Measurements from ENCODE around the gene KCNK15.
A peak's percentile ranks its signal among the peaks of the same experiment; 100 is the strongest.

KCNK15 gene

DNA sequence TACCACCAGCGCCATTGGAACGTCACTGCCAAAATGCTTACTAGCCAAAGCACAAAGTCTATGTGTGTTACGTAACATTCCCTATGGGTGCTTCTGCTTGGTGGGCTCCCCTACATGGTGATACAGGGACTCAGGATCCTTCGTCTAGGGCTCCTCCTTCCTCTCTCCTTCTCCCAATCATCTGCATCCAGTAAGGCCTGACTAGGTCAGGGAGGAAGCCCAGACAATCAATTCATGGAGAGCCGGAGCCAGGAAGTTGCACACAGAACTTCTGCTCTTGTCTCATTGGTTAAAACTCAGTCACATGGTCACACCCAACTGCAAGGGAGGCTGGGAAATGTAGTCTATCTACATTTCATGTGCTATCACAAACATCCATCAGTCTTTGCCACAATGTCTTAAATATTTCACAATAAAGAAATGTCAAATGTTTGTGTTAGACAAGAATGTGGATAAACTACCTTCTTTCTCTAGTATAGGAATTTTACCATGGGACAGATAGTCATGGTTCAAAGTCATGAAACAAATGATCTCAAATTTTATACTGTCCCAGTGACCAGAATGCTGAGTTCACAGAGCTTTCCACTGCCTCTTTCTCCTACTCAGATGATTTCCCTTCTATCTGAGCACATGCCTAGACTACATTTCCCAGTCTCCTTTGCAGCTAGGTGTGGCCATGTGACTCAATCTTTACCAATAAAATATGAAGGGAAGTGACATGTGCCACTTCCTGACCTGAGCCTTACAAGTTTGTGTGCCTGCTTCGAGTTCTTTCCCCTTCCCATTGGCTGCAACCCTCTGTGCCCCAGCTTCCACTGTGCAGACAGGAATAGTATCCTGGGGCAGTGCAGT lies 9.3 kb upstream of the KCNK15 start:
- no peak for FAIRE-seq

GRCh38 chr20:44737116-44737515 lies 8.5 kb upstream of the KCNK15 start:
- FAIRE-seq = no peak
- TF ChIP-seq POLR2A (IDR thresholded peaks at IDR 0.05; ENCODE audit: low read depth, low read length) = no peak
- DNase-seq (ENCODE audit: insufficient read length, low spot score) = no peak

More for the DNA sequence above, 9.3 kb upstream of the KCNK15 start:
- DNase-seq (ENCODE audit: insufficient read length, low spot score) = no peak
- TF ChIP-seq POLR2A (IDR thresholded peaks at IDR 0.05; ENCODE audit: low read depth, low read length) = no peak

GRCh38 chr20:44738813-44739477 lies 6.7 kb upstream of the KCNK15 start:
- FAIRE-seq (no peak), DNase-seq (ENCODE audit: insufficient read length, low spot score) (peak; percentile 91)
- no peak for TF ChIP-seq POLR2A (IDR thresholded peaks at IDR 0.05; ENCODE audit: low read depth, low read length)

GRCh38 chr20:44739942-44740341 lies 5.7 kb upstream of the KCNK15 start:
- DNase-seq (ENCODE audit: insufficient read length, low spot score) (no peak), FAIRE-seq (no peak)
- TF ChIP-seq POLR2A (IDR thresholded peaks at IDR 0.05; ENCODE audit: low read depth, low read length) = no peak

GRCh38 chr20:44742304-44743079 lies 3.2 kb upstream of the KCNK15 start:
- no peak for TF ChIP-seq POLR2A (IDR thresholded peaks at IDR 0.05; ENCODE audit: low read depth, low read length)
- DNase-seq (ENCODE audit: insufficient read length, low spot score) (no peak), FAIRE-seq (no peak)

DNA sequence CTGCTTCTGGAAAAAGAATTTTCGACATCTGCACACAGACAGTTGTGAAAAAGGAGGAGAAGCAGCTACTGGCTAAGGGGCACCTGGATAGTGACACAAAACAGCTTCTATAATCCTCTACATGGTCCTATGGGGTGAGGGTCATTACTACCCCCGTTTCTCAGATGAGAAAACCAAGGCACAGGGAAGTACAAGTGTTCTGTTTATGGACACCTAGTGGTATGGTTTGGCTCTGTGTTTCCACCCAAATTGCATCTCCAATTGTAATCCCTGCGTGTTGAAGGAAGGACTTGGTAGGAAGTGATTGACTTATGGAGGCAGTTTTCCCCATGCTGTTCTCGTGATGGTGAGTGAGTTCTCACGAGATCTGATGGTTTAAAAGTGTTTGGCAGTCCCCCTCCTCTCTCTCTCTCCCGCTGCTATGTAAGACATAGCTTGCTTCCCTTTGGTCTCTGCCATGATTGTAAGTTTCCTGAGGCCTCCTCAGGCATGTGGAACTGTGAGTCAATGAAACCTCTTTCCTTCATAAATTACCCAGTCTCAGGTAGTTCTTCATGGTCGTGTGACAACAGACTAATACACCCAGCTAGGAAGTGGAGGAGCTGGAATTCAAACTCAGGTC lies 2.5 kb upstream of the KCNK15 start:
- DNase-seq (ENCODE audit: insufficient read length, low spot score) (no peak), FAIRE-seq (no peak)
- no peak for TF ChIP-seq POLR2A (IDR thresholded peaks at IDR 0.05; ENCODE audit: low read depth, low read length)

DNA sequence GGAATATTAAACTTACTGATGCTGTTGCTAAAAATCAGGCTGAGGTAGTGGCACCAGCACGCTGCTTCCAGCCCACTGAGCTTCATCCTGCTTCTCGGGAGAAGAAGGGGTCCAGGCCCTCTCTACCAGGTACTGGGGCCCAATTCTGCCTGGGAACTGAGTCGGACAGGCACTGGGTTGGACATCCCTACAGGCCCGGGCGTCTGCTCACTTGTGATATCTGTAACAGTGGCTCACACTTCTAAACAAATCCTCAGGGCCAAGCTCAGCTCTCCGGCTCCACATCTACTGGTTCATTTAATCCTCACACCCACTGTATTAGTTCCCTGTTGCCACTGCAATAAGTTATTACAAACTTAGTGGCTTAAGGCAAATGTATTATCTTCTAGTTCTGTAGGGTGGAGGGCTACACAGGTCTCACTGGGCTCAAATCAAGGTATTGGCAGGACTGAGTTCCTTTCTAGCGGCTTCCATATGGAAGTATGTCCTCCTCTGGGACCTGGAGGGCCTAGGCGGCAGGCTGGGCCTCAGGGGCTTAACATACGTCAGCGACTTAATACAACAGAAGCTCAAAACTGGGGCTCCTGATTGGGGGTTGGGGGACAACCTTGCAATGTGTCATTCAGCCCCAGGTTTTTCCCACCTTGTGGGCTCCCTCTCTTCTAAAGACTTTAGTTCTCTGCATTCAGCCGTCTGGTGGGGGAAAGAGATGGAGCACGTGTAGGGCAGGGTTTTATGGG lies 1.6 kb upstream of the KCNK15 start:
- FAIRE-seq (no peak), DNase-seq (ENCODE audit: insufficient read length, low spot score) (no peak)
- no peak for TF ChIP-seq POLR2A (IDR thresholded peaks at IDR 0.05; ENCODE audit: low read depth, low read length)

DNA sequence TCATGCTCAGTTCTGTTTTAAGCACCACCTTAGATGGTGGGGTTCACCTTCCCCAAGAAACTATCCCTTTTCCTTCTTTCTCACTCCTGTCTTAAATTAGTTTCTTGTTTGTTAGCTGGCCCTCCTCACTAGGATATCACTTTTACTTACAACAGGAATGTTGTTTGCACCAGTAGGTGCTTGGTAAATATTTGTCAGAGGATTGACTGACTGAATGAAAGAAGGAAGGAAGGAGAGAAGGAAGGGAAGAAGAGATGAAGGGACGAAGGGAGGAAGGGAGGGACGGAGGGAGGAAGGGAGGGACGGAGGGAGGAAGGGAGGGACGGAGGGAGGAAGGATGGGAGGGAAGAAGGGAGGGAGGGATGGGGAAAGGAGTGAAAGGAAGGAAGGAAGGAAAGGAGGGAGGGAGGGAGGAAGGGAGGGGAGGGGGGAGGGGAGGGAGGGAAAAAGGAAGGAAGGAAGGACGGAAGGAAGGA lies 505 bp upstream of the KCNK15 start:
- FAIRE-seq (no peak), DNase-seq (ENCODE audit: insufficient read length, low spot score) (no peak)
- no peak for TF ChIP-seq POLR2A (IDR thresholded peaks at IDR 0.05; ENCODE audit: low read depth, low read length)

- no peak for FAIRE-seq
Measured at GRCh38 chr20:44746367-44747165, 901 bp downstream of the KCNK15 start.

DNA sequence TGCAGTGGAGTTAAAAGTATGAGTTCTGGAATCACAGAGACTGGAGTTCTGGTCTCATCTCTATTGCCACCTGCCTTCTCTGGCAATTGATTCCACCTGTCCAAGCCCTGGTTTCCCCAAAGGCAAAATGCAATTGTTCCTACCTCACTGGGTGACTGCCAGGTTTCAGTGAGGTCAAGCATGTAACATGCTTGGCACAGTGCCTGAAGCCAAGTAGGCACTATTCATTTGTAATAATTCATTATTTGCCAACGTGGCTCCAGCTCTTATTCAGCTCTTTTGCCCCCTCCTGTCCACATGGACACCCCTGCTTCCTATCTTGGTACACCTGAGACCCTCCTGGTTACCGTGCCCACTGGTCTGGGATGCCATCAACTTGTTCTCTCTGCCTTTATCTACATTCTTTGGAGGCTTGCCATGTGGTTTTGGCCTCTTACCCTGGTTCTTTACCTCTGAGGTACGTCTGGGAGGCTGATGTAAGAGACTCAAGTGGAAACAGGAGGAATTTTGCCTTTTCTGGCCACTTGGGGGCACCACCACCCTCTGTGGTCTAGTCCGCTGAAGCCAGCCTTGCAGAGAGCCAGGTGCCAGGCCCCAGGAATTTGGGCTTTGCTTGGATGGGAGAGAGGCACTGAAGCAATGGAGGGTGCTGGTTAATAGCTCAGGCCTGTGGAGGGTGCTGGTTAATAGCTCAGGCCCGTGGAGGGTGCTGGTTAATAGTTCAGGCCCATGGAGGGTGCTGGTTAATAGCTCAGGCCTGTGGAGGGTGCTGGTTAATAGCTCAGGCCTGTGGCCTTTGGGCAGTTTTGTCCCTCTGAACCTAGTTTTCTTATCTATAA lies 1.7 kb downstream of the KCNK15 start:
- DNase-seq (ENCODE audit: insufficient read length, low spot score) (peak; percentile 91), FAIRE-seq (no peak)
- no peak for TF ChIP-seq POLR2A (IDR thresholded peaks at IDR 0.05; ENCODE audit: low read depth, low read length)

More at GRCh38 chr20:44746367-44747165, 901 bp downstream of the KCNK15 start:
- DNase-seq (ENCODE audit: insufficient read length, low spot score) = peak; percentile 49
- TF ChIP-seq POLR2A (IDR thresholded peaks at IDR 0.05; ENCODE audit: low read depth, low read length) = no peak

- FAIRE-seq = no peak
- no peak for DNase-seq (ENCODE audit: insufficient read length, low spot score)
- TF ChIP-seq POLR2A (IDR thresholded peaks at IDR 0.05; ENCODE audit: low read depth, low read length) = no peak
Measured at GRCh38 chr20:44748005-44748370, 2.3 kb downstream of the KCNK15 start.
